SK-N-SH (cell line): Measurements from ENCODE around the gene MACIR. TPM values are rescaled to one million over a fixed set of nuclear protein-coding genes. Genes with fewer than 3 reads are reported as not detected.
A peak's percentile ranks its signal among the peaks of the same experiment; 100 is the strongest.

Experiments
- CTCF ChIA-PET: fragments of 300-600, 350-600 bp; formaldehyde crosslinking; extraction: SDS; loops from one replicate; lab custom pipeline; 2021; lab: Yijun Ruan, JAX
- POLR2A ChIA-PET: fragments of 350-600 bp; sonication (Branson Sonifier 250); formaldehyde crosslinking; extraction: SDS; loops from one replicate; lab custom pipeline; 2020; ENCODE audit warnings: antibody characterized with exemption, inconsistent platforms; lab: Yijun Ruan, JAX
- DNase-seq: peaks from one replicate; pipeline ENCODE4 v3.0.0; 2012
- H2AFZ ChIP-seq: fragments of 200-600 bp; sonication (generic); 2 replicates; pipeline ENCODE4 v1.8.1; 2016; ENCODE audit warnings: antibody characterized with exemption, mild to moderate bottlenecking, low read depth
- H3F3A ChIP-seq: fragments of 200-600 bp; sonication (generic); replicated peaks from 2 replicates; pipeline ENCODE3; 2016; ENCODE audit warnings: antibody characterized with exemption, mild to moderate bottlenecking; ENCODE audit not compliant: insufficient read depth
- H3K27ac ChIP-seq, 2 experiments: fragments of 200-500 bp in 1 of 2; fragments of 200-600 bp in 1 of 2; sonication (Bioruptor generic) in 1 of 2; sonication (generic), shearing (Covaris generic) in 1 of 2; 2 replicates each; pipeline versions ENCODE4 v1.5.1 to v1.6.1; 2014 to 2016; ENCODE audit warnings: low read depth in 2 of 2, inconsistent platforms in 1 of 2, low read length in 1 of 2, mild to moderate bottlenecking in 1 of 2, mixed read lengths in 1 of 2
- H3K27me3 ChIP-seq: fragments of 200-600 bp; sonication (generic), shearing (Covaris generic); 2 replicates; pipeline ENCODE4 v1.6.1; 2016; ENCODE audit warnings: mixed run types; ENCODE audit not compliant: insufficient read depth
- H3K36me3 ChIP-seq, 2 experiments: fragments of 200-500 bp in 1 of 2; fragments of 200-600 bp in 1 of 2; sonication (Bioruptor generic) in 1 of 2; sonication (generic) in 1 of 2; replicated peaks in 1 of 2; 2 replicates each; pipeline versions ENCODE3 to v1.5.1; 2014 to 2016; ENCODE audit warnings: low read length in 1 of 2, mild to moderate bottlenecking in 1 of 2; ENCODE audit not compliant: insufficient read depth in 2 of 2, control insufficient read depth in 1 of 2
- H3K4me1 ChIP-seq, 2 experiments: fragments of 200-500 bp in 1 of 2; fragments of 200-600 bp in 1 of 2; sonication (Bioruptor generic) in 1 of 2; sonication (generic), shearing (Covaris generic) in 1 of 2; 2 replicates each; pipeline versions ENCODE4 v1.5.1 to v1.6.1; 2014 to 2016; ENCODE audit warnings: low read depth in 1 of 2, low read length in 1 of 2, mixed run types in 1 of 2; ENCODE audit not compliant: insufficient read depth in 2 of 2, control insufficient read depth in 1 of 2
- H3K4me2 ChIP-seq: fragments of 200-600 bp; sonication (generic), shearing (Covaris generic); 2 replicates; pipeline ENCODE4 v1.6.1; 2017; ENCODE audit warnings: mixed run types
- H3K4me3 ChIP-seq, 2 experiments: fragments of 200-500 bp in 1 of 2; fragments of 200-600 bp in 1 of 2; sonication (Bioruptor generic) in 1 of 2; sonication (generic), shearing (Covaris generic) in 1 of 2; 2 replicates each; pipeline versions ENCODE4 v1.5.1 to v1.8.1; 2014 to 2016; ENCODE audit warnings: low read depth in 2 of 2, inconsistent platforms in 1 of 2, low read length in 1 of 2, mild to moderate bottlenecking in 1 of 2, mixed read lengths in 1 of 2, moderate library complexity in 1 of 2
- H3K79me2 ChIP-seq: fragments of 200-600 bp; sonication (generic); 2 replicates; pipeline ENCODE4 v1.8.1; 2017; ENCODE audit warnings: mild to moderate bottlenecking; ENCODE audit not compliant: insufficient read depth
- H3K9ac ChIP-seq: fragments of 200-600 bp; sonication (generic); 2 replicates; pipeline ENCODE4 v1.6.1; 2017; ENCODE audit warnings: mixed run types
- H3K9me2 ChIP-seq: fragments of 200-600 bp; sonication (generic); 2 replicates; pipeline ENCODE4 v1.6.1; 2017; ENCODE audit warnings: mixed run types
- H3K9me3 ChIP-seq: fragments of 200-600 bp; sonication (generic); 2 replicates; pipeline ENCODE4 v1.6.1; 2017; ENCODE audit warnings: mixed run types, mild to moderate bottlenecking, moderate library complexity
- H4K20me1 ChIP-seq: fragments of 200-600 bp; sonication (generic); 2 replicates; pipeline ENCODE4 v1.6.1; 2017; ENCODE audit warnings: mild to moderate bottlenecking, mixed run types; ENCODE audit not compliant: insufficient read depth
- EP300 ChIP-seq, 2 experiments: IDR thresholded peaks; 2 replicates each; pipeline versions ENCODE4 v1.4.0 to v1.6.1; 2012; ENCODE audit warnings: borderline replicate concordance in 1 of 2, low read depth in 1 of 2, low read length in 1 of 2
- FOSL2 ChIP-seq: IDR thresholded peaks from 2 replicates; pipeline ENCODE4 v1.4.0; 2012; ENCODE audit warnings: low read depth, mild to moderate bottlenecking, moderate library complexity, borderline replicate concordance
- FOXM1 ChIP-seq: IDR thresholded peaks from 2 replicates; pipeline ENCODE4 v1.4.0; 2012; ENCODE audit warnings: low read depth, mild to moderate bottlenecking
- RCOR1 ChIP-seq: fragments of 150-350 bp; IDR thresholded peaks from 2 replicates; pipeline ENCODE4 v1.6.1; 2017; ENCODE audit warnings: antibody characterized with exemption, low read length
- SMC3 ChIP-seq: IDR thresholded peaks from 2 replicates; pipeline ENCODE4 v1.6.1; 2012; ENCODE audit warnings: low read depth, low read length, improper control_type of control experiment
- TEAD4 ChIP-seq: IDR thresholded peaks from 2 replicates; pipeline ENCODE4 v1.4.0; 2012; ENCODE audit warnings: mild to moderate bottlenecking, borderline replicate concordance; ENCODE audit not compliant: insufficient read depth
- WGBS: methylation state at CpG from one replicate; pipeline ENCODE4 v1.1.6; 2017; ENCODE audit warnings: low lambda C conversion rate; 5-methylcytosine and 5-hydroxymethylcytosine counted together
- polyA plus RNA-seq, 3 experiments: library from polyadenylated mRNA; depleted of rRNA; stranded (reverse); fragments of >200 nt; gene quantifications; 2 replicates each; pipeline ENCODE4 v1.2.3, GENCODE V29; 2012
- TF ChIP-seq, protein P1 (sequence below): fragments of 200-600 bp; sonication (generic); IDR thresholded peaks from 2 replicates; pipeline ENCODE4 v1.6.1; 2017; ENCODE audit warnings: antibody characterized with exemption, mild to moderate bottlenecking, moderate library complexity
- TF ChIP-seq, protein P2 (sequence below): fragments of 150-350 bp; IDR thresholded peaks from 2 replicates; pipeline ENCODE4 v1.6.1; 2017; ENCODE audit warnings: antibody characterized with exemption, low read length, low read depth, borderline replicate concordance
- TF ChIP-seq, protein P3 (sequence below): IDR thresholded peaks from 2 replicates; pipeline ENCODE4 v1.4.0; 2012; ENCODE audit warnings: low read depth, borderline replicate concordance

MACIR gene
- polyA plus RNA-seq, 1 of the 3 experiments (the other 2 are of a cell fraction) = 24.7 TPM

DNA sequence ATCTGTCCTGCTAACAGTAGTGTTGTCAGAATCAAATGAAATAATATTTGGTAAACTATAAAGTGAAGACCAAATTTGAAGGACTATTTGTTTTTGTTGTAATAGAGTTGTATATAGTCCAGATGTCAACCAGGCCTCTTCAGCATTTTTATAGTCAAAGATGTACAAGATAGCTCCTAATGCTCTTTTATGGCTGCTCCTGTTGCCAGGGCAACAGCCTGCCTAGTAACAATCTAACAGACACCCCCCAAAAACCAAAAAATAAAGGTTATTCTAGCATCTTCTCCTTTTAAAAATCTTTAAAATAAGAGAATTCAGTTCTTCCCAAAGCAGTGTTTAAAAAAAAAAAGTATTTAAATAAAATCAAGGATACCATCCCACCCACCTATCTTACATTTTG lies 49.5 kb upstream of the MACIR start:
- Histone ChIP-seq H3K36me3 (peaks cover 9 to 19% of the 10 kb centered on the region in 2 experiments), H3K9me3 (no peaks in the 10 kb centered on the region), H3K79me2 (no peaks in the 10 kb centered on the region), H2AFZ (no peak overlapping the region), H3K27me3 (no peaks in the 10 kb centered on the region), H3K9me2 (no peaks in the 10 kb centered on the region), H3F3A (no peaks in the 10 kb centered on the region), H3K4me2 (no peak overlapping the region), H3K9ac (no peak overlapping the region), H3K27ac (no peak overlapping the region), H4K20me1 (no peaks in the 10 kb centered on the region)
- no peak for TF ChIP-seq FOXM1
- TF ChIP-seq, protein P1, sequence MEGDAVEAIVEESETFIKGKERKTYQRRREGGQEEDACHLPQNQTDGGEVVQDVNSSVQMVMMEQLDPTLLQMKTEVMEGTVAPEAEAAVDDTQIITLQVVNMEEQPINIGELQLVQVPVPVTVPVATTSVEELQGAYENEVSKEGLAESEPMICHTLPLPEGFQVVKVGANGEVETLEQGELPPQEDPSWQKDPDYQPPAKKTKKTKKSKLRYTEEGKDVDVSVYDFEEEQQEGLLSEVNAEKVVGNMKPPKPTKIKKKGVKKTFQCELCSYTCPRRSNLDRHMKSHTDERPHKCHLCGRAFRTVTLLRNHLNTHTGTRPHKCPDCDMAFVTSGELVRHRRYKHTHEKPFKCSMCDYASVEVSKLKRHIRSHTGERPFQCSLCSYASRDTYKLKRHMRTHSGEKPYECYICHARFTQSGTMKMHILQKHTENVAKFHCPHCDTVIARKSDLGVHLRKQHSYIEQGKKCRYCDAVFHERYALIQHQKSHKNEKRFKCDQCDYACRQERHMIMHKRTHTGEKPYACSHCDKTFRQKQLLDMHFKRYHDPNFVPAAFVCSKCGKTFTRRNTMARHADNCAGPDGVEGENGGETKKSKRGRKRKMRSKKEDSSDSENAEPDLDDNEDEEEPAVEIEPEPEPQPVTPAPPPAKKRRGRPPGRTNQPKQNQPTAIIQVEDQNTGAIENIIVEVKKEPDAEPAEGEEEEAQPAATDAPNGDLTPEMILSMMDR = no peak
- TF ChIP-seq SMC3 = no peak
- TF ChIP-seq, all 33 proteins: peak for 0
- ChIA-PET POLR2A (interaction anchor here (0.5 kb wide), 1 partner anchor 448 kb away, joined by 3 read pairs; no protein-coding TSS in a partner anchor), CTCF (interaction anchor here (0.9 to 1.0 kb wide), 3 partner anchors 9 to 16 kb away, joined by 3 read pairs; no protein-coding TSS in a partner anchor)
- H3K4me1 ChIP-seq = no peaks in the 10 kb centered on the region; a peak in 1 of 4 replicates
- peak; percentile 16 for DNase-seq
- no peak overlapping the region for H3K4me3 ChIP-seq

DNA sequence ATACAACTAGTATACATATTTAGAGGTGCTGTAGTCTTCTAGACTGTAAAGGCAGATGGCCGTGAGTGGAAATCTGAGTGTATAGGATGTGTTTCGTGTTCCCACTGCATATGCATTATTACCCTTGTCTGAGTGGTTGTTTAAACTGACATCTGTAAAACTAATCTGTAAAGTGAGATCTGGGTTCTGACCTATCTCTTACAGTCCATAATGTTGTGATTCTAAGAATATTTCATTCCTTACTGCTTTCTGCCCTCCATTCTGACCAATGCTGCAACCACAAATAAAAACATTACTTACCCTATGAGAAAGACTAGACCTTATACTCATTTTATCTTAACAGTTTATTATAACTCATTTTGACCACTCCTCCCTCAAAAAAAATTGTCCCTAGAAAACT lies 47.6 kb upstream of the MACIR start:
- no peak overlapping the region for H3K4me2 ChIP-seq
- no peaks in the 10 kb centered on the region; a peak in 1 of 4 replicates for H3K4me1 ChIP-seq
- H3K4me3 ChIP-seq = no peak overlapping the region
- no peaks in the 10 kb centered on the region for H3F3A ChIP-seq
- H3K9me2 ChIP-seq = no peaks in the 10 kb centered on the region
- H3K27me3 ChIP-seq = no peaks in the 10 kb centered on the region
- no peak overlapping the region for H3K27ac ChIP-seq
- no peak overlapping the region for H3K9ac ChIP-seq
- DNase-seq = no peak
- ChIA-PET CTCF (interaction anchor here (1.4 to 2.2 kb wide), 3 partner anchors 14 to 265 kb away, joined by 3 to 7 read pairs (median 5); no protein-coding TSS in a partner anchor), POLR2A (no interaction called here)
- H3K79me2 ChIP-seq = no peaks in the 10 kb centered on the region
- TF ChIP-seq TEAD4 (no peak), SMC3 (no peak), FOXM1 (no peak), EP300 (IDR thresholded peaks at IDR 0.05; ENCODE audit: borderline replicate concordance in 1 of 2, low read depth in 1 of 2, low read length in 1 of 2) (no peak), RCOR1 (no peak), FOSL2 (no peak)
- TF ChIP-seq, protein P2, sequence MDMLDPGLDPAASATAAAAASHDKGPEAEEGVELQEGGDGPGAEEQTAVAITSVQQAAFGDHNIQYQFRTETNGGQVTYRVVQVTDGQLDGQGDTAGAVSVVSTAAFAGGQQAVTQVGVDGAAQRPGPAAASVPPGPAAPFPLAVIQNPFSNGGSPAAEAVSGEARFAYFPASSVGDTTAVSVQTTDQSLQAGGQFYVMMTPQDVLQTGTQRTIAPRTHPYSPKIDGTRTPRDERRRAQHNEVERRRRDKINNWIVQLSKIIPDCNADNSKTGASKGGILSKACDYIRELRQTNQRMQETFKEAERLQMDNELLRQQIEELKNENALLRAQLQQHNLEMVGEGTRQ = no peak
- TF ChIP-seq, protein P1 = no peak
- TF ChIP-seq, protein P3, sequence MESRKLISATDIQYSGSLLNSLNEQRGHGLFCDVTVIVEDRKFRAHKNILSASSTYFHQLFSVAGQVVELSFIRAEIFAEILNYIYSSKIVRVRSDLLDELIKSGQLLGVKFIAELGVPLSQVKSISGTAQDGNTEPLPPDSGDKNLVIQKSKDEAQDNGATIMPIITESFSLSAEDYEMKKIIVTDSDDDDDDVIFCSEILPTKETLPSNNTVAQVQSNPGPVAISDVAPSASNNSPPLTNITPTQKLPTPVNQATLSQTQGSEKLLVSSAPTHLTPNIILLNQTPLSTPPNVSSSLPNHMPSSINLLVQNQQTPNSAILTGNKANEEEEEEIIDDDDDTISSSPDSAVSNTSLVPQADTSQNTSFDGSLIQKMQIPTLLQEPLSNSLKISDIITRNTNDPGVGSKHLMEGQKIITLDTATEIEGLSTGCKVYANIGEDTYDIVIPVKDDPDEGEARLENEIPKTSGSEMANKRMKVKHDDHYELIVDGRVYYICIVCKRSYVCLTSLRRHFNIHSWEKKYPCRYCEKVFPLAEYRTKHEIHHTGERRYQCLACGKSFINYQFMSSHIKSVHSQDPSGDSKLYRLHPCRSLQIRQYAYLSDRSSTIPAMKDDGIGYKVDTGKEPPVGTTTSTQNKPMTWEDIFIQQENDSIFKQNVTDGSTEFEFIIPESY = no peak
- no peak overlapping the region for H2AFZ ChIP-seq
- H3K36me3 ChIP-seq = peaks cover 9 to 18% of the 10 kb centered on the region in 2 experiments
- 100% methylated on average over 2 of the region's 2 CpGs for WGBS
- H4K20me1 ChIP-seq = no peaks in the 10 kb centered on the region
- no peaks in the 10 kb centered on the region for H3K9me3 ChIP-seq
